Epithelial cell of esophagus (primary cell): ENCODE results near the gene ZNF473.
"Not testable (repeated sequence)": the region's sequence is repeated elsewhere in the genome, so short reads cannot be mapped to it uniquely, and the experiment has no call there.

Experiments
- DNase-seq: peaks from one replicate; pipeline ENCODE4 v3.0.0; 2010; ENCODE audit warnings: low read depth
- H3K4me3 ChIP-seq: 2 replicates; pipeline ENCODE4 v1.5.1; 2011; ENCODE audit warnings: mild to moderate bottlenecking, low read length, control low read depth

Gene ZNF473

DNA sequence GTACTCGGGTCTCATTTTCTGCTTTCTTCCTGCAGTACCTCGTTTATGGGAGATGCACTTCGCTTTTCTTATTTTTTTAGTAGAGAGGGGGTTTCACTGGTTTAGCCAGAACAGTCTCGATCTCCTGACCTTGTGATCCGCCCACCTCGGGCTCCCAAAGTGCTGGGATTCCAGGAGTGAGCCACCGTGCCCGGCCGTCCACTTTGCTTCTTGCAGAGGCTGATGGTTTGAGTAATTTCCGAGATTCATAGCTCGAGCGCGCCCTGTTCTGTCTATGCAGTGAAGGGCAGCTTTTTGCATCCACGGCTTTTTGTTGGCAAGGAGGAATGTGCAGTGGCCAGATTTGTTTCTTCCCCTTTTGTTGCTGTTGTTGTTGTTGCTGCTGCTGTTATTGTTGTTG lies 73.1 kb downstream of the ZNF473 start:
- not testable (repeated sequence) for DNase-seq, H3K4me3 ChIP-seq

DNA sequence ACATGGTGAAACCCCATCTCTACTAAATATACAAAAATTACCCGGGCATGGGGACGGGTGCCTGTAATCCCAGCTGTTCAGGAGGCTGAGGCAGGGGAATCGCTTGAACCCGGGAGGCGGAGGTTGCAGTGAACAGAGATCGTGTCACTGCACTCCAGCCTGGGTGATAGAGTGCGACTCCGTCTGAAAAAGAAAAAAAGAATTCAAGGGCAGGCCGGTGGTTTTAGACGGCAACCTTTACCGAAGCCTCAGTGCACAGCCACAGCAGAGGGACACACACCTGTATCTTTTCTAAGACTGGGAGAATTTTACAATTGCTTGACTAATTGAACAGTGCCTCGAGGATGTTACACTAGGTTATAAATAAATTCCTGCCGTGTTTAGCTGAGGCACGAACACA lies 73.9 kb downstream of the ZNF473 start:
- not testable (repeated sequence) for DNase-seq, H3K4me3 ChIP-seq

DNA sequence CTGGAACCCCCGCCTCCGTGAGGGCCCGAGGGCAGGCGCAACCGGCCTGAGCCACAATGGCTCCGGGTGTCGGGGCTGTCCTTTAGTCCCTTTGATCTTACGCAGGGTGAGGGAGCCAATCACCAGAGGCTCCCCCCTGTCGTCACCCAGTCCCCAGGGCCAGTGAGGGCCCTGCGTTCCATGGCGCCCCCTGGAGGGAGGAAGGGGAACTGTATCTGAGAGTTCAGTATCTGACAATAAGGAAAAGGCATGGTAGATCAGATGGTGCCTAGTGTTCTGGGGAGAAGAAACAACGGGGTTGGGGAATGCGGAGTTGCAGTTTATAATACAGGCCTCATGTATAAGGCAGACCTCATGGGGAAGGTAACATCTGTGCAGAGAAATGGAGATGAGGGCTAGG lies 75.1 kb downstream of the ZNF473 start:
- H3K4me3 ChIP-seq, DNase-seq: not testable (repeated sequence)
